ENCODE measurements around the gene GRIK4. TPM values are rescaled to one million over a fixed set of nuclear protein-coding genes. Genes with fewer than 3 reads are reported as not detected.

Gene GRIK4
- total and polyA plus RNA-seq, 7 donors: 0.04 to 0.11 (median 0.04) TPM; not detected in 4

DNA sequence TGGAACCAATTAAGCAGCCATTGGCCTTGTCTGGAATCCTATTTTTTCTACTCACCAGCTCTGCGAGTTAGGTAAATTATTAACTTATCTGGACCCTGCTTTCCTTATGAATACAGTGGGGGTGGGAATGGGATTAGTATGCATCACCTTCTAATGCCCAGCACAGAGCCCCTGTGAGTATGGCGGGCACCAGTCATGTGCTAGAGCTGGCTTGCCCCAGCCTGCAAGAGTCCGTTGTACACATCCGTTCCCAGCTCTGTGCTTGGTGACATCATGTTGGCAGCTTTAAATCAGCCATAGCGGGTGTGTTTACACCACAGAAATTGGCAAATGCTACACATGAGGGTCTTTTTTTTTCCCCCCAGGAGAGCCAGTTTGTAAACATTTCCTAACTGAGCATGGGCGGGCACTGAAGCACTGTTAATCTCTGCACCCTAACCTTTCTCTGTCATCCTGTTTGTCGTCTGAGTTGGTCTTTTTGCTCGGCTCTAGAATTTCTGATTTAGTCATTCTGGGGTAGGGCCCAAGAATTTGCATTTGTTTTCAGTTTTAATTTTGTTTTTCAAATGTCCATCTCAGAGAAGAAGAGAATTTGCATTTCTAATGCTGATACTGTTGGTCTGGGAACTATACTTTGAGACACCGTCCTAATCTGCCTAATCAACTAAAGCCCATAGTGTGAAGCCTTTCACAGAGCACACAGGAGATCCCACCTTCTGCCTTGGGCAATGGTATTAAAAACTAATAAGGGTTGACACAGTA, 382.1 kb downstream of the GRIK4 start:
- Histone ChIP-seq H3K36me3 (ENCODE audit: insufficient read depth in 1 of 2, low read depth in 1 of 2) (no peaks in the 10 kb centered on the region), H3K9me3 (no peaks in the 10 kb centered on the region), H3K27ac (no peak overlapping the region), H3K4me1 (no peaks in the 10 kb centered on the region), H3K27me3 (ENCODE audit: insufficient read depth in 3 of 3, low read length in 2 of 3) (peaks cover 0 to 9% (median 2%) of the 10 kb centered on the region in 3 donors), H3K4me3 (no peak overlapping the region)
- TF ChIP-seq, protein P1, sequence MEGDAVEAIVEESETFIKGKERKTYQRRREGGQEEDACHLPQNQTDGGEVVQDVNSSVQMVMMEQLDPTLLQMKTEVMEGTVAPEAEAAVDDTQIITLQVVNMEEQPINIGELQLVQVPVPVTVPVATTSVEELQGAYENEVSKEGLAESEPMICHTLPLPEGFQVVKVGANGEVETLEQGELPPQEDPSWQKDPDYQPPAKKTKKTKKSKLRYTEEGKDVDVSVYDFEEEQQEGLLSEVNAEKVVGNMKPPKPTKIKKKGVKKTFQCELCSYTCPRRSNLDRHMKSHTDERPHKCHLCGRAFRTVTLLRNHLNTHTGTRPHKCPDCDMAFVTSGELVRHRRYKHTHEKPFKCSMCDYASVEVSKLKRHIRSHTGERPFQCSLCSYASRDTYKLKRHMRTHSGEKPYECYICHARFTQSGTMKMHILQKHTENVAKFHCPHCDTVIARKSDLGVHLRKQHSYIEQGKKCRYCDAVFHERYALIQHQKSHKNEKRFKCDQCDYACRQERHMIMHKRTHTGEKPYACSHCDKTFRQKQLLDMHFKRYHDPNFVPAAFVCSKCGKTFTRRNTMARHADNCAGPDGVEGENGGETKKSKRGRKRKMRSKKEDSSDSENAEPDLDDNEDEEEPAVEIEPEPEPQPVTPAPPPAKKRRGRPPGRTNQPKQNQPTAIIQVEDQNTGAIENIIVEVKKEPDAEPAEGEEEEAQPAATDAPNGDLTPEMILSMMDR (IDR thresholded peaks at IDR 0.05): no peak
- DNase-seq (no peak), ATAC-seq (no peak)
- intact Hi-C loops (cut with DNase I): no loop called here
- 61 to 78% (median 76%) methylated on average over 9 of the region's 9 CpGs for WGBS, 3 donors

DNA sequence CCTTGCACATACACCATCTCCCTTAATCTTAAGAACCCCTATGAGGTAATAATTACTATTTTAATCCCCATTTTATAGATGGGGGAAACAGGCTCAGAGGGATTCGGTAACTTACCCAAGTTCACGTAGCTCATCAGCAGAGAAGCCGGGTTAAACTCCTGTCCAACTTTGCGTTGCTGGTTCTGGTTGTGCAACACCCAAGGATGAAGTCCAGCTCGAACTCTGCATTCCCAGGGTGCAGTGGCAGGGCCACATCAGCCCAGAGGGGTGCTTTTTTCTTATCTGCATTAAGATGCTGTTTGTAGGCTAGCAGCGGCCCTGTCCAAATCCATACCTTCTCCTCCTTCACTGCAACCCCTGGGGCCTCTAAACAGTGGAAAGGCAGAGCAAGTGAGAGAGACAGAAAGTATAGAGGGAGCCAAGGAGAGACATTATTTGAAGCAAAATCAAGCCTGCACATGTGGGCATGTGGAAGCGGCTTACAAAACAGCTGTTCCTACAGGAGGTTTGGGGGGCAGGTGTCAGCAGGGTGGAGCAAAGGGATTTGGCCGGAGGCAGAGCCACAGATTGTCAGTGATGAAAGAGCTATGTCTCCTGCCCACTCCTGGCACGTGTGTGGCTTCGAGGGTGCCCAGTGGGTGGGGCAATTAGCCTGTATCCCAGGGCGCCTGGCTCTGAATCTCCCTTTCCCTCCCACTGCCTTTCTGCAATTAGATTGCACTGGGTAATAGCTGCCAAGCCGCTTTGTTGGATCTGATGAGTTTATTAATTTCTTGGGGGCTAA, 382.8 kb downstream of the GRIK4 start:
- Histone ChIP-seq H3K36me3 (ENCODE audit: insufficient read depth in 1 of 2, low read depth in 1 of 2) (no peaks in the 10 kb centered on the region), H3K9me3 (no peaks in the 10 kb centered on the region), H3K27ac (no peak overlapping the region), H3K27me3 (ENCODE audit: insufficient read depth in 3 of 3, low read length in 2 of 3) (peaks cover 0 to 9% (median 4%) of the 10 kb centered on the region in 3 donors), H3K4me1 (no peaks in the 10 kb centered on the region), H3K4me3 (no peak overlapping the region)
- peak in 3 of 4 donors; percentile 43 to 54 (median 45) for ATAC-seq
- 23 to 32% (median 29%) methylated on average over 12 of the region's 12 CpGs for WGBS, 3 donors
- DNase-seq: peak in 1 of 2 donors; percentile 20
- intact Hi-C loops (cut with DNase I): no loop called here
- TF ChIP-seq, protein P1 (IDR thresholded peaks at IDR 0.05): no peak

DNA sequence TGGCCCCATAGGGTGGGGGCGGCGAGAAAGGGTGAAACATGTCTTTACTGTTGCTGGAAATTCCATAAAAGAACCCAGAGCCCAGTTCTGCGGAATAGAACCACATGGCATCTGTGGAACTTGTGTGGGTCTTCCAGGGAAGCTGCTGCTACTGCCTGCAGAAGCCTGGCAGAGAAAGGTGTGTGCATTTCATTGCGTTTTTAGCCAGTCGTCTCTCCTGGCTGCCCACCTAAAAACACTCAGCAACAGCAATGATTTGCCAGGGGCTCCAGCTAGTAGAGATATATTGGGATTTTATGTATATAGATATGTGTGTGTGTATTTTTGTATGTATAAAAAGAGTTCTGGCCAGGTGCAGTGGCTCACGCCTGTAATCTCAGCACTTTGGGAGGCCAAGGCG, 385.1 kb downstream of the GRIK4 start:
- TF ChIP-seq, protein P1 (IDR thresholded peaks at IDR 0.05): no peak
- H3K4me1 ChIP-seq: no peaks in the 10 kb centered on the region
- H3K9me3 ChIP-seq: no peaks in the 10 kb centered on the region
- DNase-seq (no peak), ATAC-seq (no peak)
- no peaks in the 10 kb centered on the region for H3K36me3 ChIP-seq (ENCODE audit: insufficient read depth in 1 of 2, low read depth in 1 of 2)
- H3K27ac ChIP-seq: no peak overlapping the region
- no peak overlapping the region for H3K4me3 ChIP-seq
- intact Hi-C loops (cut with DNase I): no loop called here
- 96 to 97% (median 96%) methylated on average over 7 of the region's 7 CpGs for WGBS, 3 donors
- H3K27me3 ChIP-seq (ENCODE audit: insufficient read depth in 3 of 3, low read length in 2 of 3): peaks cover 0 to 12% (median 4%) of the 10 kb centered on the region in 3 donors

DNA sequence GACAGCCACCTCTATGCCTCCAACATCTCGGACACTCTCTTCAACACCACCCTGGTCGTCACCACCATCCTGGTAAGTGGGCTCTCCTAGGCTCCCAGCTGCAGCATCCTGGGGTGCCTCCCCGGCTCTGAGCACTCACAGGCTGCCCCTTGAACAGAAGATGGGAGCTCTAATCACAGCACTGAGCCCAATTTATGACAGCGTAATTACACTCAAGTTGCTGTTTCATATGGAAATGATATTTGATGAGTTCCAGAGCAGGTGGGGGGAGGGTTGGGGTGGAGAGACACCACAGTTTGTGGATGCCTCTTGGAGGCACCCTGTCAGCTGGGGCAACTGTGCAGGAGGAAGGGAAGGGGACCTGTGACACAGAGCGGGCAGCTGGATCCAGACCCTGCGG, 387.0 kb downstream of the GRIK4 start:
- no peaks in the 10 kb centered on the region for H3K4me1 ChIP-seq
- WGBS, 3 donors: 74 to 88% (median 83%) methylated on average over 6 of the region's 6 CpGs
- no peak overlapping the region for H3K27ac ChIP-seq
- TF ChIP-seq, protein P1 (IDR thresholded peaks at IDR 0.05): no peak
- no peaks in the 10 kb centered on the region for H3K9me3 ChIP-seq
- ATAC-seq (no peak), DNase-seq (no peak)
- H3K4me3 ChIP-seq: no peak overlapping the region
- intact Hi-C loops (cut with DNase I): no loop called here
- peaks cover 0 to 12% (median 2%) of the 10 kb centered on the region in 3 donors for H3K27me3 ChIP-seq (ENCODE audit: insufficient read depth in 3 of 3, low read length in 2 of 3)
- H3K36me3 ChIP-seq (ENCODE audit: insufficient read depth in 1 of 2, low read depth in 1 of 2): no peaks in the 10 kb centered on the region
